Measurements from ENCODE around the gene UGDH.

DNA sequence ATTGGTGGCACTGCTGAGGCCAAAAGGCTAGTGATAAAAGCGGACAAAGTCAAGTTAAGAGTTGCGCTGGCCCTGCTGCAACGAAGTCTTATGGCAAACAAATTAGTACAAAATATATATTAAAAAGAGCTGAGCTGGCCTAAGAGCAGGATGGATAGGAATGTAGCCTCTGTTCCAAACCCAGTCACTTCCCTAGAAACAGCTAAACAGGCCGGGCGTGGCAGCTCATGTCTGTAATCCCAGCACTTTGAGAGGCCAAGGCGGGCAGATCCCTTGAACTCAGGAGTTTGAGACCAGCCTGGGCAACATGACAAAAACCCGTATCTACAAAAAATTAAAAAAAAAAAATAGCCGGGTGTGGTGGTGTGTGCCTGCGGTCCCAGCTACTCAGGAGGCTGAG lies 32.4 kb upstream of the UGDH start:
- TF ChIP-seq, protein P1, sequence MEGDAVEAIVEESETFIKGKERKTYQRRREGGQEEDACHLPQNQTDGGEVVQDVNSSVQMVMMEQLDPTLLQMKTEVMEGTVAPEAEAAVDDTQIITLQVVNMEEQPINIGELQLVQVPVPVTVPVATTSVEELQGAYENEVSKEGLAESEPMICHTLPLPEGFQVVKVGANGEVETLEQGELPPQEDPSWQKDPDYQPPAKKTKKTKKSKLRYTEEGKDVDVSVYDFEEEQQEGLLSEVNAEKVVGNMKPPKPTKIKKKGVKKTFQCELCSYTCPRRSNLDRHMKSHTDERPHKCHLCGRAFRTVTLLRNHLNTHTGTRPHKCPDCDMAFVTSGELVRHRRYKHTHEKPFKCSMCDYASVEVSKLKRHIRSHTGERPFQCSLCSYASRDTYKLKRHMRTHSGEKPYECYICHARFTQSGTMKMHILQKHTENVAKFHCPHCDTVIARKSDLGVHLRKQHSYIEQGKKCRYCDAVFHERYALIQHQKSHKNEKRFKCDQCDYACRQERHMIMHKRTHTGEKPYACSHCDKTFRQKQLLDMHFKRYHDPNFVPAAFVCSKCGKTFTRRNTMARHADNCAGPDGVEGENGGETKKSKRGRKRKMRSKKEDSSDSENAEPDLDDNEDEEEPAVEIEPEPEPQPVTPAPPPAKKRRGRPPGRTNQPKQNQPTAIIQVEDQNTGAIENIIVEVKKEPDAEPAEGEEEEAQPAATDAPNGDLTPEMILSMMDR (conservative IDR thresholded peaks at IDR 0.05; ENCODE audit: low read depth, low read length), result no peak
- TF ChIP-seq EZH2 (IDR thresholded peaks at IDR 0.05; ENCODE audit: borderline replicate concordance, low read depth, low read length, poor library complexity, severe bottlenecking), result no peak

All from A673 (cell line).